T-cell (primary cell): ENCODE measurements around the gene MICOS13. TPM values are rescaled to one million over a fixed set of nuclear protein-coding genes. Genes with fewer than 3 reads are reported as not detected.

Source experiments
- ATAC-seq, 4 experiments: fragments of 200-7000 bp in 3 of 4; fragments of 150-1000 bp in 1 of 4; cut with Tn5 transposase; replicated peaks in 1 of 4; 1 replicate in 3 of 4; 2 replicates in 1 of 4; pipeline ENCODE4 v1.10.0; 2021; ENCODE audit warnings: moderate library complexity in 3 of 4, mild to moderate bottlenecking in 2 of 4, moderate number of reproducible peaks in 1 of 4
- CTCF ChIA-PET, 2 donors: fragments of 300-600 bp; sonication (Branson Sonifier 250); formaldehyde crosslinking; loops; one replicate each; lab custom pipeline; 2022; ENCODE audit warnings: antibody characterized with exemption in 2 of 2; lab: Charles Lee
- POLR2A ChIA-PET, 2 donors: fragments of 300-600 bp; sonication (Branson Sonifier 250); formaldehyde crosslinking; loops; one replicate each; lab custom pipeline; 2022; ENCODE audit warnings: antibody characterized with exemption in 2 of 2; lab: Charles Lee
- DNase-seq, 35 experiments: peaks; one replicate each; pipeline versions ENCODE4 v3.0.0 to v3.0.0-alpha.2; 2013 to 2023
- H3K27ac ChIP-seq: one replicate; pipeline ENCODE4 v1.5.1; 2013; ENCODE audit warnings: low read length
- H3K27me3 ChIP-seq, 2 experiments: replicated peaks in 1 of 2; 1 replicate in 1 of 2; 2 replicates in 1 of 2; pipeline versions ENCODE4 v1.6.1 to v1.7.0; 2013; ENCODE audit warnings: low read length in 1 of 2, mixed read lengths in 1 of 2; ENCODE audit not compliant: control insufficient read depth in 2 of 2, insufficient read depth in 2 of 2; ENCODE audit errors: extremely low read depth in 1 of 2
- H3K36me3 ChIP-seq, 2 donors: 1 replicate in 1 of 2; 2 replicates in 1 of 2; pipeline versions ENCODE4 v1.6.1 to v1.7.0; 2013; ENCODE audit warnings: low read length in 1 of 2; ENCODE audit not compliant: control insufficient read depth in 2 of 2, insufficient read depth in 1 of 2; ENCODE audit errors: extremely low read depth in 1 of 2
- H3K4me1 ChIP-seq, 2 experiments: 1 replicate in 1 of 2; 2 replicates in 1 of 2; pipeline versions ENCODE4 v1.6.1 to v1.7.0; 2013; ENCODE audit warnings: low read length in 2 of 2, mixed read lengths in 1 of 2; ENCODE audit not compliant: insufficient read depth in 2 of 2, control insufficient read depth in 1 of 2; ENCODE audit errors: extremely low read depth in 1 of 2
- H3K4me3 ChIP-seq, 2 donors: 1 replicate in 1 of 2; 2 replicates in 1 of 2; pipeline versions ENCODE4 v1.5.1 to v1.7.0; 2013; ENCODE audit warnings: mild to moderate bottlenecking in 2 of 2, low read length in 1 of 2, moderate library complexity in 1 of 2; ENCODE audit not compliant: control insufficient read depth in 1 of 2; ENCODE audit errors: extremely low read depth in 1 of 2
- H3K9me3 ChIP-seq: 2 replicates; pipeline ENCODE4 v1.7.0; 2013
- H3K27ac Mint-ChIP-seq, 2 donors: one replicate each; pipeline ENCODE4 v1.8.0; 2020 to 2021; ENCODE audit warnings: mild to moderate bottlenecking in 2 of 2, mixed read lengths in 2 of 2
- H3K27me3 Mint-ChIP-seq, 2 donors: one replicate each; pipeline ENCODE4 v1.8.0; 2021 to 2022; ENCODE audit warnings: mixed read lengths in 2 of 2
- H3K36me3 Mint-ChIP-seq: one replicate; pipeline ENCODE4 v1.8.0; 2021; ENCODE audit warnings: mixed read lengths
- H3K4me1 Mint-ChIP-seq, 3 donors: one replicate each; pipeline ENCODE4 v1.8.0; 2020 to 2022; ENCODE audit warnings: mixed read lengths in 3 of 3, mild to moderate bottlenecking in 1 of 3
- H3K4me3 Mint-ChIP-seq, 3 donors: one replicate each; pipeline ENCODE4 v1.8.0; 2020 to 2022; ENCODE audit warnings: mild to moderate bottlenecking in 3 of 3, mixed read lengths in 3 of 3, moderate library complexity in 3 of 3
- H3K9me3 Mint-ChIP-seq, 3 donors: one replicate each; pipeline ENCODE4 v1.8.0; 2020 to 2022; ENCODE audit warnings: mixed read lengths in 3 of 3
- WGBS: methylation state at CpG from one replicate; pipeline ENCODE4 v1.1.5; 2013; ENCODE audit warnings: missing lambda C conversion rate; ENCODE audit not compliant: insufficient coverage; 5-methylcytosine and 5-hydroxymethylcytosine counted together
- total RNA-seq, 35 experiments: library from RNA in 6 of 35; stranded (reverse) in 6 of 35; fragments of 120-200 nt in 1 of 35; gene quantifications; one replicate each; pipeline versions ENCODE4 v1.2.1 to v1.2.4 and lab custom pipeline; 2013 to 2026

Gene MICOS13
- total RNA-seq, 5 donors from 2014 or later (not counting 1 experiment from before 2014, with no cell fraction given) = 29.3 to 64.5 (median 57.0) TPM

GRCh38 chr19:5666921-5667610 lies 13.2 kb downstream of the MICOS13 start:
- no peak overlapping the region for H3K27ac Mint-ChIP-seq
- WGBS = 96% methylated on average over 20 of the region's 26 CpGs
- ChIA-PET POLR2A (no interaction called here), CTCF (no interaction called here)
- H3K4me3 Mint-ChIP-seq = no peak overlapping the region
- Histone ChIP-seq H3K27ac (no peak overlapping the region), H3K9me3 (no peaks in the 10 kb centered on the region), H3K36me3 (peaks cover 31 to 70% of the 10 kb centered on the region in 2 donors), H3K27me3 (no peaks in the 10 kb centered on the region), H3K4me1 (no peaks in the 10 kb centered on the region), H3K4me3 (no peak overlapping the region)
- H3K36me3 Mint-ChIP-seq = peaks cover 42% of the 10 kb centered on the region
- no peaks in the 10 kb centered on the region for H3K9me3 Mint-ChIP-seq
- no peak for ATAC-seq
- H3K4me1 Mint-ChIP-seq = no peaks in the 10 kb centered on the region
- no peaks in the 10 kb centered on the region for H3K27me3 Mint-ChIP-seq
- no peak for DNase-seq

- Mint-ChIP-seq H3K27me3 (no peaks in the 10 kb centered on the region), H3K4me3 (no peak overlapping the region), H3K9me3 (no peaks in the 10 kb centered on the region), H3K36me3 (peaks cover 46% of the 10 kb centered on the region), H3K27ac (peak overlapping the region in 1 of 2 donors; percentile 28), H3K4me1 (no peaks in the 10 kb centered on the region)
- Histone ChIP-seq H3K4me3 (no peak overlapping the region), H3K9me3 (no peaks in the 10 kb centered on the region), H3K27ac (no peak overlapping the region), H3K36me3 (peaks cover 34 to 82% of the 10 kb centered on the region in 2 donors), H3K4me1 (no peaks in the 10 kb centered on the region), H3K27me3 (no peaks in the 10 kb centered on the region)
- ChIA-PET POLR2A (no interaction called here), CTCF (interaction anchor here in 1 of 2 donors (0.6 kb wide), 1 partner anchor 103 kb away, joined by 6 read pairs; no protein-coding TSS in a partner anchor)
- DNase-seq = no peak
- ATAC-seq = no peak
- WGBS = 83% methylated on average over 4 of the region's 10 CpGs
Observed at GRCh38 chr19:5665781-5666513, 14.4 kb downstream of the MICOS13 start.

- Mint-ChIP-seq H3K4me1 (no peaks in the 10 kb centered on the region), H3K27me3 (no peaks in the 10 kb centered on the region), H3K36me3 (peaks cover 50% of the 10 kb centered on the region), H3K4me3 (no peak overlapping the region), H3K27ac (no peak overlapping the region), H3K9me3 (no peaks in the 10 kb centered on the region)
- ChIA-PET CTCF (no interaction called here), POLR2A (no interaction called here)
- no peaks in the 10 kb centered on the region for H3K4me1 ChIP-seq
- H3K27me3 ChIP-seq = no peaks in the 10 kb centered on the region
- H3K27ac ChIP-seq = no peak overlapping the region
- no peaks in the 10 kb centered on the region for H3K9me3 ChIP-seq
- no peak for DNase-seq
- H3K36me3 ChIP-seq = peaks cover 36 to 91% of the 10 kb centered on the region in 2 donors
- H3K4me3 ChIP-seq = no peak overlapping the region
- no peak for ATAC-seq
- no CpG with 5 or more reads among the region's 2 CpGs for WGBS
Observed at GRCh38 chr19:5664515-5664914, 15.8 kb downstream of the MICOS13 start.

- no peak for DNase-seq
- Mint-ChIP-seq H3K4me3 (no peak overlapping the region), H3K27me3 (no peaks in the 10 kb centered on the region), H3K27ac (no peak overlapping the region), H3K9me3 (no peaks in the 10 kb centered on the region), H3K4me1 (no peaks in the 10 kb centered on the region), H3K36me3 (peaks cover 46% of the 10 kb centered on the region)
- H3K27me3 ChIP-seq = no peaks in the 10 kb centered on the region
- H3K36me3 ChIP-seq = peaks cover 36 to 90% of the 10 kb centered on the region in 2 donors
- ChIA-PET CTCF (no interaction called here), POLR2A (no interaction called here)
- no peak overlapping the region for H3K4me3 ChIP-seq
- no peaks in the 10 kb centered on the region for H3K4me1 ChIP-seq
- H3K27ac ChIP-seq = no peak overlapping the region
- WGBS = 96% methylated on average over 15 of the region's 17 CpGs
- H3K9me3 ChIP-seq = no peaks in the 10 kb centered on the region
- ATAC-seq = no peak
Observed at GRCh38 chr19:5663904-5664303, 16.4 kb downstream of the MICOS13 start.

GRCh38 chr19:5661483-5661882 lies 18.8 kb downstream of the MICOS13 start:
- Histone ChIP-seq H3K9me3 (no peaks in the 10 kb centered on the region), H3K27ac (no peak overlapping the region), H3K27me3 (no peaks in the 10 kb centered on the region), H3K4me3 (no peak overlapping the region), H3K4me1 (no peaks in the 10 kb centered on the region), H3K36me3 (peaks cover 45 to 91% of the 10 kb centered on the region in 2 donors)
- Mint-ChIP-seq H3K36me3 (peaks cover 44% of the 10 kb centered on the region), H3K4me1 (no peaks in the 10 kb centered on the region), H3K4me3 (no peak overlapping the region), H3K27me3 (no peaks in the 10 kb centered on the region), H3K27ac (no peak overlapping the region), H3K9me3 (no peaks in the 10 kb centered on the region)
- no peak for ATAC-seq
- no peak for DNase-seq
- ChIA-PET CTCF (no interaction called here), POLR2A (no interaction called here)
- WGBS = 98% methylated on average over 42 of the region's 42 CpGs

- CTCF ChIA-PET = interaction anchor here (0.5 to 0.7 kb wide), 2 partner anchors 14 to 725 kb away, joined by 6 to 15 read pairs; no protein-coding TSS in a partner anchor
- WGBS = 88% methylated on average over 1 of the region's 5 CpGs
- H3K4me1 Mint-ChIP-seq = no peaks in the 10 kb centered on the region
- ATAC-seq (no peak), DNase-seq (no peak)
- Histone ChIP-seq H3K4me3 (no peak overlapping the region), H3K4me1 (no peaks in the 10 kb centered on the region), H3K9me3 (no peaks in the 10 kb centered on the region), H3K27ac (no peak overlapping the region), H3K27me3 (no peaks in the 10 kb centered on the region), H3K36me3 (peaks cover 58 to 93% of the 10 kb centered on the region in 2 donors)
- H3K27me3 Mint-ChIP-seq = no peaks in the 10 kb centered on the region
- H3K27ac Mint-ChIP-seq = no peak overlapping the region
- peaks cover 52% of the 10 kb centered on the region for H3K36me3 Mint-ChIP-seq
- H3K9me3 Mint-ChIP-seq = no peaks in the 10 kb centered on the region
- H3K4me3 Mint-ChIP-seq = no peak overlapping the region
- POLR2A ChIA-PET = no interaction called here
Observed at GRCh38 chr19:5655412-5655811, 24.9 kb downstream of the MICOS13 start.
